A549 (cell line): ENCODE measurements around the gene SPATS2. TPM values are rescaled to one million over a fixed set of nuclear protein-coding genes. Genes with fewer than 3 reads are reported as not detected.
"Not testable (repeated sequence)": the region's sequence is repeated elsewhere in the genome, so short reads cannot be mapped to it uniquely, and the experiment has no call there.

Experiments
- ATAC-seq, 2 experiments: fragments of 200-7000 bp in 1 of 2; fragments of >200 bp in 1 of 2; cut with Nextera tagmentation in 1 of 2; cut with Tn5 transposase in 1 of 2; 3 replicates each; pipeline versions ENCODE4 v1.8.0 to v1.9.1; 2018 to 2020; ENCODE audit warnings: mild to moderate bottlenecking in 1 of 2, moderate library complexity in 1 of 2
- CTCF ChIA-PET: fragments of 300-600 bp; sonication (Branson Sonifier 250); formaldehyde crosslinking; extraction: SDS; loops from one replicate; lab custom pipeline; 2021; ENCODE audit warnings: antibody characterized with exemption, inconsistent platforms; lab: Yijun Ruan, JAX
- POLR2A ChIA-PET: fragments of 350-600 bp; formaldehyde crosslinking; extraction: SDS; loops from one replicate; lab custom pipeline; 2021; ENCODE audit warnings: antibody characterized with exemption, inconsistent platforms; lab: Yijun Ruan, JAX
- DNase-seq, 2 experiments: peaks; one replicate each; pipeline versions ENCODE4 v3.0.0 to v3.0.0-alpha.2; 2011 to 2016; ENCODE audit warnings: low read depth in 1 of 2, low spot score in 1 of 2
- FAIRE-seq: peaks from 2 replicates; lab custom pipeline; 2011; peaks lifted over from hg19 to GRCh38; lab: Jason Lieb, UNC
- H3K27ac ChIP-seq, 2 experiments: fragments of >200 bp; sonication (Bioruptor Twin); formaldehyde crosslinking; 3 replicates each; pipeline ENCODE4 v1.5.1; 2016 to 2017
- H3K4me1 ChIP-seq: fragments of >200 bp; sonication (Bioruptor Twin); formaldehyde crosslinking; 3 replicates; pipeline ENCODE4 v1.6.1; 2016
- H3K4me2 ChIP-seq: fragments of >200 bp; sonication (Bioruptor Twin); formaldehyde crosslinking; 3 replicates; pipeline ENCODE4 v1.6.1; 2016
- H3K4me3 ChIP-seq: fragments of >200 bp; sonication (Bioruptor Twin); formaldehyde crosslinking; 3 replicates; pipeline ENCODE4 v1.5.1; 2016
- H3K9me3 ChIP-seq: fragments of >200 bp; sonication (Bioruptor Twin); formaldehyde crosslinking; 3 replicates; pipeline ENCODE4 v1.6.1; 2016
- CBX8 ChIP-seq: fragments of 200-600 bp; sonication (generic); IDR thresholded peaks from 2 replicates; pipeline ENCODE4 v1.6.1; 2016
- EHF ChIP-seq: fragments of 250-450 bp; sonication (Bioruptor Pico); IDR thresholded peaks from 2 replicates; pipeline ENCODE4 v1.5.0; 2020; ENCODE audit warnings: mild to moderate bottlenecking
- ESRRA ChIP-seq: fragments of 150-350 bp; IDR thresholded peaks from 2 replicates; pipeline ENCODE4 v1.6.1; 2014; ENCODE audit warnings: mild to moderate bottlenecking, low read length, borderline replicate concordance
- FOXS1 ChIP-seq: fragments of 250-450 bp; sonication (Bioruptor Pico); IDR thresholded peaks from 2 replicates; pipeline ENCODE4 v1.5.0; 2020; ENCODE audit warnings: mild to moderate bottlenecking, moderate library complexity
- HOXA7 ChIP-seq: fragments of 250-450 bp; sonication (Bioruptor Pico); IDR thresholded peaks from 2 replicates; pipeline ENCODE4 v1.5.0; 2020; ENCODE audit warnings: mild to moderate bottlenecking, moderate library complexity
- HOXB5 ChIP-seq: fragments of 250-450 bp; sonication (Bioruptor Pico); IDR thresholded peaks from 2 replicates; pipeline ENCODE4 v1.5.0; 2020; ENCODE audit warnings: mild to moderate bottlenecking, moderate library complexity
- JUN ChIP-seq, 2 experiments: fragments of >200 bp; sonication (Bioruptor Twin); formaldehyde crosslinking; IDR thresholded peaks; 2 replicates in 1 of 2; 3 replicates in 1 of 2; pipeline ENCODE4 v1.6.1; 2016 to 2017
- KDM1A ChIP-seq: fragments of 200-600 bp; sonication (generic); IDR thresholded peaks from 2 replicates; pipeline ENCODE4 v1.6.1; 2016; ENCODE audit warnings: low read depth, mild to moderate bottlenecking
- MAFK ChIP-seq: fragments of 450-650 bp; IDR thresholded peaks from 2 replicates; pipeline ENCODE4 v1.6.1; 2014; ENCODE audit not compliant: partially characterized antibody
- MAX ChIP-seq: IDR thresholded peaks from 2 replicates; pipeline ENCODE4 v1.6.1; 2012
- NPAS2 ChIP-seq: fragments of 250-450 bp; sonication (Bioruptor Pico); IDR thresholded peaks from 2 replicates; pipeline ENCODE4 v1.8.0; 2022; ENCODE audit warnings: mild to moderate bottlenecking, moderate library complexity, borderline replicate concordance
- NR3C1 ChIP-seq: fragments of >200 bp; sonication (Bioruptor Twin); formaldehyde crosslinking; IDR thresholded peaks from 3 replicates; pipeline ENCODE4 v1.6.1; 2017
- PBX3 ChIP-seq: IDR thresholded peaks from 2 replicates; pipeline ENCODE4 v1.6.1; 2012
- PHF8 ChIP-seq: fragments of 200-600 bp; sonication (generic); IDR thresholded peaks from 2 replicates; pipeline ENCODE4 v1.6.1; 2016; ENCODE audit warnings: low read depth, mild to moderate bottlenecking, antibody characterized with exemption, moderate library complexity, borderline replicate concordance
- RAD21 ChIP-seq, 2 experiments: fragments of >200 bp in 1 of 2; sonication (Bioruptor Twin) in 1 of 2; formaldehyde crosslinking in 1 of 2; IDR thresholded peaks in 1 of 2; conservative IDR thresholded peaks in 1 of 2; 2 replicates in 1 of 2; 3 replicates in 1 of 2; pipeline ENCODE4 v1.6.1; 2012 to 2018; ENCODE audit warnings: inconsistent platforms in 1 of 2
- RARB ChIP-seq: fragments of 250-450 bp; sonication (Bioruptor Pico); IDR thresholded peaks from 2 replicates; pipeline ENCODE4 v1.8.0; 2021; ENCODE audit warnings: mild to moderate bottlenecking, moderate library complexity
- REST ChIP-seq: fragments of 200-600 bp; sonication (generic); IDR thresholded peaks from 2 replicates; pipeline ENCODE4 v1.6.1; 2016; ENCODE audit warnings: antibody characterized with exemption, mild to moderate bottlenecking, moderate library complexity
- RFX5 ChIP-seq: fragments of 450-650 bp; IDR thresholded peaks from 2 replicates; pipeline ENCODE4 v1.7.1; 2014; ENCODE audit warnings: antibody characterized with exemption, mild to moderate bottlenecking, moderate library complexity
- SMC3 ChIP-seq: fragments of >200 bp; sonication (Bioruptor Twin); formaldehyde crosslinking; IDR thresholded peaks from 3 replicates; pipeline ENCODE4 v1.6.1; 2018; ENCODE audit warnings: inconsistent platforms
- SREBF2 ChIP-seq: fragments of 450-650 bp; IDR thresholded peaks from 2 replicates; pipeline ENCODE4 v1.6.1; 2014; ENCODE audit warnings: mild to moderate bottlenecking, moderate library complexity
- TP53 ChIP-seq: fragments of 250-450 bp; sonication (Bioruptor Pico); IDR thresholded peaks from 2 replicates; pipeline ENCODE4 v1.5.0; 2021; ENCODE audit warnings: mild to moderate bottlenecking, moderate library complexity
- ZNF302 ChIP-seq: fragments of 250-450 bp; sonication (Bioruptor Pico); IDR thresholded peaks from 2 replicates; pipeline ENCODE4 v1.9.0; 2021; ENCODE audit warnings: inconsistent platforms, mild to moderate bottlenecking, moderate library complexity
- WGBS: methylation state at CpG from one replicate; pipeline ENCODE4 v1.1.6; 2017; ENCODE audit errors: missing lambda C conversion rate; 5-methylcytosine and 5-hydroxymethylcytosine counted together
- polyA plus RNA-seq, 4 experiments: library from polyadenylated mRNA; depleted of rRNA in 3 of 4; stranded (reverse); fragments of >200 nt; fragmentation: RNase III in 1 of 4; extraction: RNeasy Plus Mini Kit Qiagen cat#74134 plus additional on column Dnase treatment in 1 of 4; gene quantifications; 2 replicates in 3 of 4; 3 replicates in 1 of 4; pipeline ENCODE4 v1.2.3, GENCODE V29; 2011 to 2017

SPATS2 gene
- polyA plus RNA-seq, 2 of the 4 experiments (the other 2 are of a cell fraction): 37.7 to 154 TPM

DNA sequence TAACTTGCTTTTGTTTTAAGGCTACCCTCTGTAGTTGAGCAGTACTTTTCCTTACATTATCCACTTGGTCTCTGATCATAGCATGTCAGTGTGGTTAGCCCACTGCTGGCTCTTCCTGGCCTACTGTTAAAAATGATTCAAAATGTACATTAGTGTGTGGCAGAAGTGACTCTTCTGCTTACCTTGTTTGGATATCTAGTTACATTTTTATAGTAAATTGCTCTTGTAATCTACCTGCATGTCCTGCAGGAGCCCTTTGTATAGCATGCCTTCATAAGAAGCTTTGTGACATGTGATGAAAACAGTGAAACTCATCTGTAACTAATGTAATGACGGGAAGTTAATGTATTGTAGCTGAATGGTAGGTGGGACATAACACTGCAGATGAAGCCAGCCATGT lies 8.1 kb downstream of the SPATS2 start:
- Histone ChIP-seq H3K27ac (no peak overlapping the region), H3K4me2 (no peak overlapping the region), H3K4me1 (peaks cover 16% of the 10 kb centered on the region), H3K9me3 (no peaks in the 10 kb centered on the region), H3K4me3 (no peak overlapping the region)
- no peak for TF ChIP-seq RARB (CRISPR knock-in tag)
- no peak for TF ChIP-seq HOXB5 (CRISPR knock-in tag)
- no peak for TF ChIP-seq PBX3
- no peak for TF ChIP-seq JUN (IDR thresholded peaks at IDR 0.05)
- no peak for TF ChIP-seq NPAS2 (CRISPR knock-in tag)
- TF ChIP-seq MAX: no peak
- TF ChIP-seq RFX5: no peak
- no peak for TF ChIP-seq REST
- TF ChIP-seq ESRRA: no peak
- TF ChIP-seq CBX8: no peak
- TF ChIP-seq SREBF2: no peak
- no peak for TF ChIP-seq KDM1A
- TF ChIP-seq NR3C1: no peak
- no peak for TF ChIP-seq FOXS1 (CRISPR knock-in tag)
- no peak for TF ChIP-seq RAD21 (conservative IDR thresholded peaks at IDR 0.05 in 1 of 2, IDR thresholded peaks at IDR 0.05 in 1 of 2)
- TF ChIP-seq TP53 (CRISPR knock-in tag): no peak
- no peak for TF ChIP-seq EHF (CRISPR knock-in tag)
- TF ChIP-seq ZNF302 (CRISPR knock-in tag): no peak
- ChIA-PET POLR2A (interaction anchor here (0.7 to 1.2 kb wide), 2 partner anchors 9 to 18 kb away, joined by 3 to 11 read pairs; no protein-coding TSS in a partner anchor), CTCF (interaction anchor here (1.0 to 2.2 kb wide), 7 partner anchors 11 to 182 kb away, joined by 3 to 8 read pairs (median 3); no protein-coding TSS in a partner anchor)
- FAIRE-seq (no peak), DNase-seq (no peak), ATAC-seq (peak; percentile 19 to 21; a peak in 3 of 6 replicates)
- WGBS: 91% methylated on average over 1 of the region's 1 CpG

DNA sequence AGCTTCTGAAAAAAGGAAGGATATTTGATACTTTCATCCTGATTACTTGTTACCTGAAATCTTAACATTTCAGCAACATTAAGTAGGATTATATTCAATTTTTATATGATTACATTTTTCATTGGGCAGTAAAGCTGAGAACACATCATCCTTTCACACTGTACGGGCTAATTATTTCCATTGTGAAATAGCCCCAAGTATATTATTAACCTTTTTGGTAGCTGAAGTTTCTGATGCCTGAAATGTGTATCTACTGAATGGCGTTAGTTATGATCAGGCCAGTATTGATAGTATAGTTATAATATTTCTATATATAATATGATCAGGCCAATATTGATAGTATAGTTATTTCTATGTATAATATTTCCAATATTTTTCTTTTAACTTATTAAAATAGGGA lies 10.1 kb downstream of the SPATS2 start:
- Histone ChIP-seq H3K4me2 (peak overlapping the region; percentile 4; the same call in 1 of the 3 replicates), H3K9me3 (no peaks in the 10 kb centered on the region), H3K27ac (no peak overlapping the region), H3K4me1 (peaks cover 15% of the 10 kb centered on the region), H3K4me3 (no peak overlapping the region)
- 57% methylated on average over 2 of the region's 2 CpGs for WGBS
- ATAC-seq: no peak
- POLR2A ChIA-PET: no interaction called here
- no peak for FAIRE-seq
- no peak for DNase-seq
- CTCF ChIA-PET: interaction anchor here (0.9 to 2.2 kb wide), 4 partner anchors 19 to 137 kb away, joined by 3 to 14 read pairs (median 6); no protein-coding TSS in a partner anchor
- TF ChIP-seq ESRRA (no peak), FOXS1 (CRISPR knock-in tag) (no peak), PHF8 (no peak), MAFK (no peak), HOXB5 (CRISPR knock-in tag) (no peak), SMC3 (no peak), HOXA7 (CRISPR knock-in tag) (no peak)

GRCh38 chr12:49380184-49380583 lies 12.9 kb downstream of the SPATS2 start:
- H3K4me2 ChIP-seq, H3K9me3 ChIP-seq, ATAC-seq, H3K4me3 ChIP-seq, FAIRE-seq, H3K27ac ChIP-seq, DNase-seq, POLR2A ChIA-PET: not testable (repeated sequence)
- H3K4me1 ChIP-seq: peaks cover 15% of the 10 kb centered on the region
- CTCF ChIA-PET: interaction anchor here (1.9 to 2.0 kb wide), 2 partner anchors 13 to 33 kb away, joined by 4 to 5 read pairs; partner anchors contain the start of gene SPATS2
- 84% methylated on average over 9 of the region's 9 CpGs for WGBS
